Measurements from ENCODE around the gene CETN3.

CETN3 gene

GRCh38 chr5:90367879-90368278 is 41.7 kb downstream of the CETN3 start:
- DNase-seq, result no peak
- no peak for TF ChIP-seq CTCF (IDR thresholded peaks at IDR 0.05)
- no peaks in the 10 kb centered on the region for H3K27me3 Mint-ChIP-seq (ENCODE audit: low read depth, poor library complexity)
- no peaks in the 10 kb centered on the region for H3K4me1 Mint-ChIP-seq
- H3K27ac Mint-ChIP-seq, result no peak overlapping the region
- H3K9me3 Mint-ChIP-seq, result peaks cover 27% of the 10 kb centered on the region
- no peak overlapping the region for H3K4me3 Mint-ChIP-seq
- H3K36me3 Mint-ChIP-seq (ENCODE audit: low read depth), result no peaks in the 10 kb centered on the region

DNA sequence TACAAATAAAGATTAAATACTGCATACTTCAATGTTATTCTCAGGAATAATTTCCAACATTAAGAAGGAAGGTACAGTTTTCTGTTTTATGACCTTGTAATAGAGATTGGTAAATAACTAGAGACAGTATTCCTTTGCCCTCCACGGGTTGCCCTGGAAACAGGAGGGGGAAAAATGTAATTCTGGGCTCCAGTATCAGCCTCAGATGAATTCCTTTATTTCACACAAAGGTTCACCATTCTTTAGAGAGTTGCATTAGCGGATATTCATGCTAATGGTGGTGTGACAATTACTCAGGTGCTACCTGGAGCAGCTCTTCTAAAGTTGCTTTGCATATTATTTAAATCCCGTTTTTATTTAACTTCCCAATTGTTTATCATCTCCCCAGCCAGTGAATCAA is 42.6 kb downstream of the CETN3 start:
- no peak for DNase-seq
- H3K36me3 Mint-ChIP-seq (ENCODE audit: low read depth), result no peaks in the 10 kb centered on the region

DNA sequence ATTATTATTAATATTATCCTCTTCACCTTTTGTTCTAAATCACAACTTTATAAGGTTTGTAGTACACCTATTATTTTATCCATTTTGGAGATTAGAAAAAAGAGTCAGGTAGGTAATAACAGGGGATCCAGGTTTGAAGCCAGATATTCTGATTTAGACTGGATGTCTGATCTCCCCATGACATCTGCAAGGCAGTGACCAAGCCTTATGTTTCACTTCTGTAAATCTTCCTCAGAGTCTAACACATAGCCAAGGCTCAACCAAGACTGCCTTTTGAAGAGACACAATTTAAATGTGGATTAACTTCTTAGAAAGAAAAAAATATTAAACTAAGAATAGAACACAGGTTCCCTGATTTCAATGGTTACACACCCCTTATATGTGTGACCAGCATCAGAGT is 44.2 kb downstream of the CETN3 start:
- Mint-ChIP-seq H3K27ac (no peak overlapping the region), H3K27me3 (ENCODE audit: low read depth, poor library complexity) (no peaks in the 10 kb centered on the region), H3K4me3 (no peak overlapping the region), H3K36me3 (ENCODE audit: low read depth) (no peaks in the 10 kb centered on the region), H3K9me3 (peaks cover 8% of the 10 kb centered on the region), H3K4me1 (no peaks in the 10 kb centered on the region)
- no peak for DNase-seq
- no peak for TF ChIP-seq CTCF (IDR thresholded peaks at IDR 0.05)

More for the DNA sequence above, 42.6 kb downstream of the CETN3 start:
- H3K9me3 Mint-ChIP-seq, result peaks cover 21% of the 10 kb centered on the region
- no peak overlapping the region for H3K27ac Mint-ChIP-seq
- no peak overlapping the region for H3K4me3 Mint-ChIP-seq
- H3K27me3 Mint-ChIP-seq (ENCODE audit: low read depth, poor library complexity), result no peaks in the 10 kb centered on the region
- TF ChIP-seq CTCF (IDR thresholded peaks at IDR 0.05), result no peak
- H3K4me1 Mint-ChIP-seq, result no peaks in the 10 kb centered on the region

GRCh38 chr5:90359073-90359920 is 50.3 kb downstream of the CETN3 start:
- Mint-ChIP-seq H3K4me3 (no peak overlapping the region), H3K36me3 (ENCODE audit: low read depth) (no peaks in the 10 kb centered on the region), H3K27ac (no peak overlapping the region), H3K4me1 (peaks cover 14% of the 10 kb centered on the region), H3K27me3 (ENCODE audit: low read depth, poor library complexity) (peaks cover 4% of the 10 kb centered on the region), H3K9me3 (peaks cover 7% of the 10 kb centered on the region)
- DNase-seq, result no peak
- no peak for TF ChIP-seq CTCF (IDR thresholded peaks at IDR 0.05)

DNA sequence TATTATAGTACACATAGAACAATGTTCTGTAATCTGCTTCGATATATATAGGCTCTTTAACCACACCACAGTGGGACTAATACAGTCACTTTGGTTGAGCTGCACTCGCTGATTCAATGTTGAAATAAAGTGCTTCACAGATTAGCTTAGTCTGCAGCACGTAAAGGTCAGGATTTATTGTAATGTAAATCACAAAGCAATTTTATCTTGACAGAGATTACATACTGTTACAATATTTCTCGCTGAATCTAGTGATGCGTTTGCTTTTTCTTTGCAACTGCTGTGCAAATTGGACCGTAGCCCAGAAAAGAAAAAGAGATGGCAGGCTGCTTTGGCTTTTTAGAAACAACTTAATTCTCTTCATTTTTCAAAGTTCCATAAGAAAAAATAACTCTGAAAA is 52.9 kb downstream of the CETN3 start:
- peaks cover 14% of the 10 kb centered on the region for H3K4me1 Mint-ChIP-seq
- H3K27me3 Mint-ChIP-seq (ENCODE audit: low read depth, poor library complexity), result peaks cover 4% of the 10 kb centered on the region
- DNase-seq, result no peak
- H3K4me3 Mint-ChIP-seq, result no peak overlapping the region
- no peaks in the 10 kb centered on the region for H3K36me3 Mint-ChIP-seq (ENCODE audit: low read depth)
- H3K9me3 Mint-ChIP-seq, result peaks cover 7% of the 10 kb centered on the region
- no peak for TF ChIP-seq CTCF (IDR thresholded peaks at IDR 0.05)
- H3K27ac Mint-ChIP-seq, result no peak overlapping the region

GRCh38 chr5:90356176-90356575 is 53.4 kb downstream of the CETN3 start:
- TF ChIP-seq CTCF (IDR thresholded peaks at IDR 0.05), result no peak
- Mint-ChIP-seq H3K4me3 (no peak overlapping the region), H3K36me3 (ENCODE audit: low read depth) (no peaks in the 10 kb centered on the region), H3K9me3 (peaks cover 7% of the 10 kb centered on the region), H3K27me3 (ENCODE audit: low read depth, poor library complexity) (peaks cover 4% of the 10 kb centered on the region), H3K27ac (no peak overlapping the region), H3K4me1 (peaks cover 14% of the 10 kb centered on the region)
- no peak for DNase-seq
